CD14-positive monocyte (primary cell): ENCODE data around the gene AGBL1. TPM values are rescaled to one million over a fixed set of nuclear protein-coding genes. Genes with fewer than 3 reads are reported as not detected.

ENCODE experiments used
- DNase-seq, 3 donors: peaks; one replicate each; pipeline ENCODE4 v3.0.0-alpha.2; 2011 to 2022
- H2AFZ ChIP-seq: 2 replicates; pipeline ENCODE4 v1.6.0; 2012; ENCODE audit warnings: mild to moderate bottlenecking, low read depth, low read length, inconsistent platforms; ENCODE audit not compliant: insufficient read depth, poor library complexity, severe bottlenecking
- H3K27ac ChIP-seq, 2 donors: 1 replicate in 1 of 2; 2 replicates in 1 of 2; pipeline ENCODE4 v1.5.1; 2012 to 2013; ENCODE audit warnings: low read length in 2 of 2, control low read depth in 1 of 2, inconsistent platforms in 1 of 2, low read depth in 1 of 2, mild to moderate bottlenecking in 1 of 2
- H3K27me3 ChIP-seq, 2 donors: one replicate each; pipeline versions ENCODE4 v1.6.0 to v1.6.1; 2011 to 2013; ENCODE audit warnings: low read length in 2 of 2; ENCODE audit not compliant: control insufficient read depth in 2 of 2, insufficient read depth in 2 of 2
- H3K36me3 ChIP-seq, 2 donors: replicated peaks in 1 of 2; 1 replicate in 1 of 2; 2 replicates in 1 of 2; pipeline versions ENCODE4 v1.5.1 to v1.6.1; 2012 to 2013; ENCODE audit warnings: low read length in 2 of 2, control low read depth in 1 of 2, inconsistent platforms in 1 of 2, mild to moderate bottlenecking in 1 of 2; ENCODE audit not compliant: insufficient read depth in 2 of 2, control insufficient read depth in 1 of 2
- H3K4me1 ChIP-seq, 2 donors: 1 replicate in 1 of 2; 2 replicates in 1 of 2; pipeline versions ENCODE4 v1.5.1 to v1.6.1; 2012 to 2013; ENCODE audit warnings: low read length in 2 of 2, control low read depth in 1 of 2, inconsistent platforms in 1 of 2, mild to moderate bottlenecking in 1 of 2, moderate library complexity in 1 of 2; ENCODE audit not compliant: insufficient read depth in 2 of 2, control insufficient read depth in 1 of 2
- H3K4me2 ChIP-seq: replicated peaks from 2 replicates; pipeline ENCODE3; 2012; ENCODE audit warnings: low read length, moderate library complexity, mild to moderate bottlenecking; ENCODE audit not compliant: poor library complexity, severe bottlenecking; ENCODE audit errors: extremely low read depth
- H3K4me3 ChIP-seq, 3 experiments: fragments of 200-600 bp in 1 of 3; sonication (generic) in 1 of 3; replicated peaks in 1 of 3; 1 replicate in 2 of 3; 2 replicates in 1 of 3; pipeline ENCODE4 v1.5.1; 2011 to 2013; ENCODE audit warnings: low read length in 3 of 3, mild to moderate bottlenecking in 3 of 3, control low read depth in 2 of 3, low read depth in 2 of 3, inconsistent platforms in 1 of 3, moderate library complexity in 1 of 3
- H3K79me2 ChIP-seq: 2 replicates; pipeline ENCODE4 v1.6.0; 2012; ENCODE audit warnings: mild to moderate bottlenecking, control low read depth, inconsistent platforms, low read length, moderate library complexity; ENCODE audit not compliant: insufficient read depth
- H3K9ac ChIP-seq: 2 replicates; pipeline ENCODE4 v1.6.0; 2017; ENCODE audit warnings: low read length, mild to moderate bottlenecking; ENCODE audit not compliant: insufficient read depth, poor library complexity, severe bottlenecking
- H3K9me3 ChIP-seq, 2 donors: replicated peaks in 1 of 2; 1 replicate in 1 of 2; 2 replicates in 1 of 2; pipeline versions ENCODE4 v1.5.1 to v1.6.1; 2012 to 2013; ENCODE audit warnings: low read length in 2 of 2, control low read depth in 1 of 2; ENCODE audit not compliant: control insufficient read depth in 1 of 2, insufficient read depth in 1 of 2
- H4K20me1 ChIP-seq: 2 replicates; pipeline ENCODE4 v1.6.0; 2012; ENCODE audit warnings: mild to moderate bottlenecking, low read length, control low read depth, moderate library complexity; ENCODE audit not compliant: insufficient read depth
- H3K27ac Mint-ChIP-seq, 7 donors: one replicate each; pipeline ENCODE4 v1.8.0; 2020; ENCODE audit warnings: mild to moderate bottlenecking in 7 of 7, mixed read lengths in 7 of 7, moderate library complexity in 6 of 7, inconsistent platforms in 2 of 7
- H3K27me3 Mint-ChIP-seq, 3 donors: one replicate each; pipeline ENCODE4 v1.8.0; 2021 to 2022; ENCODE audit warnings: low read depth in 3 of 3, mild to moderate bottlenecking in 3 of 3, mixed read lengths in 3 of 3, moderate library complexity in 3 of 3, inconsistent platforms in 1 of 3
- H3K36me3 Mint-ChIP-seq, 2 donors: one replicate each; pipeline ENCODE4 v1.8.0; 2020; ENCODE audit warnings: mixed read lengths in 2 of 2, inconsistent platforms in 1 of 2, mild to moderate bottlenecking in 1 of 2
- H3K4me1 Mint-ChIP-seq: one replicate; pipeline ENCODE4 v1.8.0; 2020; ENCODE audit warnings: mild to moderate bottlenecking, mixed read lengths
- H3K4me3 Mint-ChIP-seq, 2 donors: one replicate each; pipeline ENCODE4 v1.8.0; 2020; ENCODE audit warnings: mild to moderate bottlenecking in 2 of 2, mixed read lengths in 2 of 2, moderate library complexity in 1 of 2
- H3K9me3 Mint-ChIP-seq, 7 donors: one replicate each; pipeline ENCODE4 v1.8.0; 2020 to 2022; ENCODE audit warnings: mixed read lengths in 7 of 7, mild to moderate bottlenecking in 6 of 7, moderate library complexity in 6 of 7, inconsistent platforms in 2 of 7
- WGBS: methylation state at CpG from one replicate; pipeline ENCODE4 v1.1.5; 2013; ENCODE audit warnings: missing lambda C conversion rate; ENCODE audit not compliant: insufficient coverage; 5-methylcytosine and 5-hydroxymethylcytosine counted together
- intact Hi-C, 2 donors: fragments of 100-400 bp; cut with micrococcal nuclease; formaldehyde crosslinking; loops; one replicate each; pipeline versions ENCODE4 v1.15.0 to v1.15.1; 2023
- polyA plus RNA-seq, 3 donors: library from polyadenylated mRNA; depleted of rRNA in 1 of 3; unstranded in 2 of 3; stranded (reverse) in 1 of 3; fragments of 300-500 nt in 2 of 3; fragments of >200 nt in 1 of 3; fragmentation: Illumina TruSeq in 2 of 3; gene quantifications; 1 replicate in 2 of 3; 2 replicates in 1 of 3; pipeline ENCODE4 v1.2.3, GENCODE V29; 2012 to 2021
- TF ChIP-seq, protein P1 (sequence below): fragments of 200-600 bp; IDR thresholded peaks from one replicate; pipeline ENCODE4 v1.8.0; 2022; ENCODE audit warnings: antibody characterized with exemption, mild to moderate bottlenecking

AGBL1 gene
- polyA plus RNA-seq, 3 donors: not detected

GRCh38 chr15:86756688-86757087, 677.0 kb downstream of the AGBL1 start:
- 100% methylated on average over 2 of the region's 3 CpGs for WGBS
- intact Hi-C loops: no loop called here
- no peak for DNase-seq
- H4K20me1 ChIP-seq: no peaks in the 10 kb centered on the region
- no peak overlapping the region for H3K4me3 Mint-ChIP-seq
- no peaks in the 10 kb centered on the region for H3K4me1 Mint-ChIP-seq
- H2AFZ ChIP-seq: no peak overlapping the region
- no peak overlapping the region for H3K4me3 ChIP-seq
- H3K36me3 ChIP-seq: no peaks in the 10 kb centered on the region
- H3K27ac Mint-ChIP-seq: no peak overlapping the region
- no peak overlapping the region for H3K9ac ChIP-seq
- H3K9me3 Mint-ChIP-seq: peaks cover 0 to 2% (median 0%) of the 10 kb centered on the region in 7 donors
- no peak overlapping the region for H3K27ac ChIP-seq
- no peaks in the 10 kb centered on the region for H3K79me2 ChIP-seq
- H3K4me1 ChIP-seq: no peaks in the 10 kb centered on the region
- no peaks in the 10 kb centered on the region for H3K9me3 ChIP-seq
- H3K27me3 Mint-ChIP-seq: peaks cover 0 to 3% (median 1%) of the 10 kb centered on the region in 3 donors
- no peak overlapping the region for H3K4me2 ChIP-seq
- H3K27me3 ChIP-seq: no peaks in the 10 kb centered on the region
- TF ChIP-seq, protein P1, sequence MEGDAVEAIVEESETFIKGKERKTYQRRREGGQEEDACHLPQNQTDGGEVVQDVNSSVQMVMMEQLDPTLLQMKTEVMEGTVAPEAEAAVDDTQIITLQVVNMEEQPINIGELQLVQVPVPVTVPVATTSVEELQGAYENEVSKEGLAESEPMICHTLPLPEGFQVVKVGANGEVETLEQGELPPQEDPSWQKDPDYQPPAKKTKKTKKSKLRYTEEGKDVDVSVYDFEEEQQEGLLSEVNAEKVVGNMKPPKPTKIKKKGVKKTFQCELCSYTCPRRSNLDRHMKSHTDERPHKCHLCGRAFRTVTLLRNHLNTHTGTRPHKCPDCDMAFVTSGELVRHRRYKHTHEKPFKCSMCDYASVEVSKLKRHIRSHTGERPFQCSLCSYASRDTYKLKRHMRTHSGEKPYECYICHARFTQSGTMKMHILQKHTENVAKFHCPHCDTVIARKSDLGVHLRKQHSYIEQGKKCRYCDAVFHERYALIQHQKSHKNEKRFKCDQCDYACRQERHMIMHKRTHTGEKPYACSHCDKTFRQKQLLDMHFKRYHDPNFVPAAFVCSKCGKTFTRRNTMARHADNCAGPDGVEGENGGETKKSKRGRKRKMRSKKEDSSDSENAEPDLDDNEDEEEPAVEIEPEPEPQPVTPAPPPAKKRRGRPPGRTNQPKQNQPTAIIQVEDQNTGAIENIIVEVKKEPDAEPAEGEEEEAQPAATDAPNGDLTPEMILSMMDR: no peak
- H3K36me3 Mint-ChIP-seq: no peaks in the 10 kb centered on the region

GRCh38 chr15:86759800-86760523, 680.3 kb downstream of the AGBL1 start:
- H3K36me3 Mint-ChIP-seq: no peaks in the 10 kb centered on the region
- H3K27me3 Mint-ChIP-seq: peaks cover 0 to 3% (median 0%) of the 10 kb centered on the region in 3 donors
- DNase-seq: no peak
- H3K4me2 ChIP-seq: no peak overlapping the region
- whole genome bisulfite sequencing: 60% methylated on average over 2 of the region's 5 CpGs
- no peaks in the 10 kb centered on the region for H3K27me3 ChIP-seq
- no peaks in the 10 kb centered on the region for H3K4me1 ChIP-seq
- H3K79me2 ChIP-seq: no peaks in the 10 kb centered on the region
- H2AFZ ChIP-seq: no peak overlapping the region
- no peak overlapping the region for H3K27ac Mint-ChIP-seq
- H3K4me3 Mint-ChIP-seq: no peak overlapping the region
- no peak overlapping the region for H3K9ac ChIP-seq
- H3K9me3 ChIP-seq: no peaks in the 10 kb centered on the region
- no peaks in the 10 kb centered on the region for H4K20me1 ChIP-seq
- no peaks in the 10 kb centered on the region for H3K36me3 ChIP-seq
- H3K9me3 Mint-ChIP-seq: peaks cover 0 to 3% (median 0%) of the 10 kb centered on the region in 7 donors
- intact Hi-C loops: no loop called here
- no peak overlapping the region for H3K27ac ChIP-seq
- no peaks in the 10 kb centered on the region for H3K4me1 Mint-ChIP-seq
- H3K4me3 ChIP-seq: no peak overlapping the region
- TF ChIP-seq, protein P1: no peak
